ENCODE measurements around the gene PAH. TPM values are rescaled to one million over a fixed set of nuclear protein-coding genes. Genes with fewer than 3 reads are reported as not detected.

Gene PAH
- not detected in 2 replicates for total RNA-seq

DNA sequence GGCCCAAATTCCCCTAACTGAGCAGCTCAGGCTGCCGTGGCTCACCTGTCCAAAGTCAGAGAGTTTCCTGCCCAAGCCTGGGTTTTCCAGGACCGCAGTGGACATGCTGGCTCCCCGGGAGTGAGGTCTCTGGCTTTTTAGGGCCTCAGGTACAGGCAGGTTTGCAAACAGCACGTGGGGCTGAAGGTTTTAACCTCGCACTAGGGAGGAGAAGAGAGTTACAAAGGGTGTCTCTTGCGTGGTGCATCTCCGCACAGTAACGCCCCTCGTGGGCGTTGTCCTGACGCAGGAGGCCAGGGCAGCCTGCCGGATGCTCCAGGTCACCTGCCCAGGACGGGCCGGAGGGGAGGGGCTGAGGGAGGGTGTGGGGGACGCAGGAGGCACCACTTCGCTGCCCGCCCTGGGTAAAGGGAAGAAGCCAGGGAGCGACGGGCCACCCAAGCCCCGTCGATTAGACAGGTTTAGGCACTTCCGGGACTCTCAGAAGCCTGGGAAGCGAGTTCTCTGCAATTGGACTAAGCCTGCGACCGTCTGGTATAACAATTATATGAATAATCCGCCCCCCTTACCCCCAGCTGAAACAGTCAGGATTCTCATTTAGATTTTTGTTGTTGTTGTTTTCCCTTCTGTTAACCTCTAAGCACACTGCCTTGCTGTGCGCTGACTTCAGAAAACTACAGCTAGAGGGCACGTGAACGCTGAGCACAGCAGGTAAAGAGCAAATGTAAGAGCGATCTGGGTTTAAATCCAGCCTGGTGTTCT, at the start of gene PAH:
Gene PAH (minus strand): TSS at position 219 of the 762 bp plus-strand sequence. CDS start 114 bp downstream, at position 105.

DNA sequence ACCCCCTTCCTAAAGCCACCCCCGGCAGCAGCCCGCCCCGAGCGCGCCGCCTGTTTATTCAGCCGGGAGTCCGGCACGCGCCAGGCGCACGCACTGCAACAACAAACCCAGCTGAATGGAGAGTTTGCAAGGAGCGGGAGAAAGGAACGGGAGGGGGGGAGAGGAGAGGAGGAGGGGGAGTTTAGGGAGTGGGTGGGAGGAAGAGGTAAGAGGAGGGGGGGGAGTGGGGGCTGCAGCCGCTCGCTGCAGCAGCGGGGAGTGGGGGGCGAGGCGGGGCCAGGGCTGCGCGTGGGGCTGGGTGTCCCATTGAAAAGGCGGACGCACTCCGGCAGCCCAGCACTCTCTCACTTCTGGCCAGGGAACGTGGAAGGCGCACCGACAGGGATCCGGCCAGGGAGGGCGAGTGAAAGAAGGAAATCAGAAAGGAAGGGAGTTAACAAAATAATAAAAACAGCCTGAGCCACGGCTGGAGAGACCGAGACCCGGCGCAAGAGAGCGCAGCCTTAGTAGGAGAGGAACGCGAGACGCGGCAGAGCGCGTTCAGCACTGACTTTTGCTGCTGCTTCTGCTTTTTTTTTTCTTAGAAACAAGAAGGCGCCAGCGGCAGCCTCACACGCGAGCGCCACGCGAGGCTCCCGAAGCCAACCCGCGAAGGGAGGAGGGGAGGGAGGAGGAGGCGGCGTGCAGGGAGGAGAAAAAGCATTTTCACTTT, 40.5 kb upstream of the PAH start, which contains the start of gene ASCL1:
Gene ASCL1 (plus strand): TSS at position 336 of the 712 bp plus-strand sequence. CDS start 571 bp downstream, outside the sequence.

Other genes with a start within 250 kb of the PAH start
- gene ASCL1, start 40.4 kb upstream of the PAH start, total RNA-seq, result not detected in 2 replicates